Left ventricle myocardium inferior (tissue), 1 donor: Measurements from ENCODE around the gene COL18A1. TPM values are rescaled to one million over a fixed set of nuclear protein-coding genes. Genes with fewer than 3 reads are reported as not detected.

Source experiments
- DNase-seq: peaks from one replicate; pipeline ENCODE4 v3.0.0-alpha.2; 2020
- H3K27ac ChIP-seq: fragments of 200-600 bp; replicated peaks from 2 replicates; pipeline ENCODE4 v1.8.0; 2021
- H3K27me3 ChIP-seq: fragments of 200-600 bp; 2 replicates; pipeline ENCODE4 v1.8.0; 2021; ENCODE audit warnings: low read depth
- H3K36me3 ChIP-seq: fragments of 200-600 bp; 2 replicates; pipeline ENCODE4 v1.8.0; 2021
- H3K4me1 ChIP-seq: fragments of 200-600 bp; 2 replicates; pipeline ENCODE4 v1.8.0; 2021
- H3K4me3 ChIP-seq: fragments of 200-600 bp; 2 replicates; pipeline ENCODE4 v1.8.0; 2021; ENCODE audit warnings: mild to moderate bottlenecking, moderate library complexity
- H3K9me3 ChIP-seq: fragments of 200-600 bp; replicated peaks from 2 replicates; pipeline ENCODE4 v1.8.0; 2021
- CTCF ChIP-seq: fragments of 200-600 bp; IDR thresholded peaks from 2 replicates; pipeline ENCODE4 v1.8.0; 2021; ENCODE audit warnings: antibody characterized with exemption, mild to moderate bottlenecking, borderline replicate concordance
- intact Hi-C: fragments of 100-400 bp; cut with micrococcal nuclease; formaldehyde crosslinking; loops from one replicate; pipeline ENCODE4 v1.11.0; 2022
- long read RNA-seq: library from polyadenylated mRNA; unstranded; transcript quantifications from one replicate; pipeline ENCODE4 v2.0.0, GENCODE V29; 2021
- total RNA-seq: library from RNA; stranded (reverse); fragmentation: NEBNext Ultra II Directional; extraction: Animal tissue kit (Norgen Biotek cat#: 25700); gene quantifications from one replicate; pipeline ENCODE4 v1.2.1, GENCODE V29; 2021
- donor health status: DM: no; HTN: yes; CAD: no; lungs with severe emphysema.

The COL18A1 gene
- 66.5 TPM for total RNA-seq
- long read RNA-seq, full-length matches to known transcripts, result 94 of 361 reads
- long read RNA-seq, partial matches to known transcripts, result 186 of 361 reads
- long read RNA-seq, other reads (novel, unspliced or antisense), result 81 of 361 reads

GRCh38 chr21:45404730-45405270, at the start of gene COL18A1:
TSS of gene COL18A1 (plus strand) at chr21:45405165. CDS start at chr21:45405231, 66 bp downstream.
- peak within 1 kb of the TSS; percentile 89 for H3K27ac ChIP-seq
- H3K4me1 ChIP-seq, result peaks cover 53% of the 10 kb centered on the region
- peak within 1 kb of the TSS; percentile 83 for H3K4me3 ChIP-seq
- H3K9me3 ChIP-seq, result peaks cover 12% of the 10 kb centered on the region
- H3K36me3 ChIP-seq, result no peaks in the 10 kb centered on the region
- TF ChIP-seq CTCF, result no peak
- peak; percentile 78 for DNase-seq
- H3K27me3 ChIP-seq, result no peaks in the 10 kb centered on the region
- intact Hi-C loops, result no loop called here

GRCh38 chr21:45355573-45355972, 49.4 kb upstream of the COL18A1 start:
- H3K27me3 ChIP-seq, result no peaks in the 10 kb centered on the region
- intact Hi-C loops, result no loop called here
- H3K9me3 ChIP-seq, result no peaks in the 10 kb centered on the region
- H3K27ac ChIP-seq, result peak overlapping the region; percentile 90
- TF ChIP-seq CTCF, result no peak
- H3K4me1 ChIP-seq, result peaks cover 76% of the 10 kb centered on the region
- H3K36me3 ChIP-seq, result no peaks in the 10 kb centered on the region
- no peak for DNase-seq
- no peak overlapping the region for H3K4me3 ChIP-seq

GRCh38 chr21:45356251-45356650, 48.7 kb upstream of the COL18A1 start:
- no peak for DNase-seq
- H3K4me1 ChIP-seq, result peaks cover 69% of the 10 kb centered on the region
- no peaks in the 10 kb centered on the region for H3K27me3 ChIP-seq
- peak overlapping the region; percentile 90 for H3K27ac ChIP-seq
- intact Hi-C loops, result no loop called here
- no peak overlapping the region for H3K4me3 ChIP-seq
- no peak for TF ChIP-seq CTCF
- H3K36me3 ChIP-seq, result no peaks in the 10 kb centered on the region
- no peaks in the 10 kb centered on the region for H3K9me3 ChIP-seq

GRCh38 chr21:45356653-45357435, 48.1 kb upstream of the COL18A1 start:
- no peak for TF ChIP-seq CTCF
- H3K4me1 ChIP-seq, result peaks cover 67% of the 10 kb centered on the region
- H3K9me3 ChIP-seq, result no peaks in the 10 kb centered on the region
- no peaks in the 10 kb centered on the region for H3K27me3 ChIP-seq
- H3K36me3 ChIP-seq, result no peaks in the 10 kb centered on the region
- intact Hi-C loops, result no loop called here
- peak overlapping the region; percentile 90 for H3K27ac ChIP-seq
- H3K4me3 ChIP-seq, result no peak overlapping the region
- no peak for DNase-seq

- H3K36me3 ChIP-seq, result no peaks in the 10 kb centered on the region
- peak; percentile 73 for DNase-seq
- H3K4me1 ChIP-seq, result peaks cover 67% of the 10 kb centered on the region
- H3K27ac ChIP-seq, result peak overlapping the region; percentile 90
- intact Hi-C loops, result no loop called here
- no peaks in the 10 kb centered on the region for H3K9me3 ChIP-seq
- TF ChIP-seq CTCF, result no peak
- no peak overlapping the region for H3K4me3 ChIP-seq
- no peaks in the 10 kb centered on the region for H3K27me3 ChIP-seq
Observed at GRCh38 chr21:45357436-45358260, 47.3 kb upstream of the COL18A1 start.
